SK-N-SH treated with all-trans-retinoic acid at 6 μM for 48 hours (cell line): ENCODE data around the gene TEX29.

Source experiments
- ATAC-seq: fragments of 200-7000 bp; cut with Tn5 transposase; 3 replicates; pipeline ENCODE4 v1.9.1; 2020; ENCODE audit warnings: mild to moderate bottlenecking, moderate library complexity
- ARNTL ChIP-seq: fragments of 450-650 bp; formaldehyde crosslinking; IDR thresholded peaks from 2 replicates; pipeline ENCODE4 v1.5.0; 2020; ENCODE audit warnings: low read depth, mild to moderate bottlenecking, moderate library complexity, borderline replicate concordance
- CSDC2 ChIP-seq: fragments of 250-450 bp; sonication (Bioruptor Pico); IDR thresholded peaks from 2 replicates; pipeline ENCODE4 v1.5.0; 2020; ENCODE audit warnings: mild to moderate bottlenecking, moderate library complexity
- ESRRG ChIP-seq: fragments of 250-450 bp; sonication (Bioruptor Pico); IDR thresholded peaks from 2 replicates; pipeline ENCODE4 v1.6.1; 2021; ENCODE audit warnings: mild to moderate bottlenecking
- ISL1 ChIP-seq: fragments of 250-450 bp; sonication (Bioruptor Pico); IDR thresholded peaks from 2 replicates; pipeline ENCODE4 v2.1.2; 2022; ENCODE audit warnings: mild to moderate bottlenecking, moderate library complexity
- OSR1 ChIP-seq: fragments of 250-450 bp; sonication (Bioruptor Pico); IDR thresholded peaks from 2 replicates; pipeline ENCODE4 v1.8.0; 2022; ENCODE audit warnings: moderate library complexity, mild to moderate bottlenecking, inconsistent platforms
- PPARA ChIP-seq: fragments of 250-450 bp; sonication (Bioruptor Pico); IDR thresholded peaks from 2 replicates; pipeline ENCODE4 v1.5.0; 2020; ENCODE audit warnings: mild to moderate bottlenecking, borderline replicate concordance
- RARB ChIP-seq: fragments of 250-450 bp; sonication (Bioruptor Pico); IDR thresholded peaks from 2 replicates; pipeline ENCODE4 v1.8.0; 2021; ENCODE audit warnings: mild to moderate bottlenecking, moderate library complexity
- SNAI2 ChIP-seq: fragments of 250-450 bp; sonication (Bioruptor Pico); IDR thresholded peaks from 2 replicates; pipeline ENCODE4 v1.5.0; 2020; ENCODE audit warnings: mild to moderate bottlenecking, moderate library complexity
- TCF4 ChIP-seq: fragments of 250-450 bp; sonication (Bioruptor Pico); IDR thresholded peaks from 2 replicates; pipeline ENCODE4 v1.8.0; 2021; ENCODE audit warnings: mild to moderate bottlenecking, moderate library complexity, borderline replicate concordance
- ZC3H10 ChIP-seq: fragments of 250-450 bp; sonication (Bioruptor Pico); IDR thresholded peaks from 2 replicates; pipeline ENCODE4 v1.5.1; 2021; ENCODE audit warnings: mild to moderate bottlenecking, moderate library complexity
- ZFP3 ChIP-seq: fragments of 250-450 bp; sonication (Bioruptor Pico); IDR thresholded peaks from 2 replicates; pipeline ENCODE4 v1.5.0; 2020; ENCODE audit warnings: mild to moderate bottlenecking, moderate library complexity
- ZFP30 ChIP-seq: fragments of 450-650 bp; formaldehyde crosslinking; IDR thresholded peaks from 2 replicates; pipeline ENCODE4 v1.5.0; 2022; ENCODE audit warnings: mild to moderate bottlenecking, moderate library complexity
- ZNF565 ChIP-seq: fragments of 450-650 bp; formaldehyde crosslinking; conservative IDR thresholded peaks from 2 replicates; pipeline ENCODE4 v1.5.0; 2020; ENCODE audit warnings: low read depth, mild to moderate bottlenecking, moderate library complexity
- ZNF70 ChIP-seq: fragments of 450-650 bp; formaldehyde crosslinking; IDR thresholded peaks from 2 replicates; pipeline ENCODE4 v1.5.0; 2020; ENCODE audit warnings: mild to moderate bottlenecking, moderate library complexity
- TF ChIP-seq, protein P1 (sequence below): fragments of 250-450 bp; sonication (Bioruptor Pico); IDR thresholded peaks from 2 replicates; pipeline ENCODE4 v1.8.0; 2020; ENCODE audit warnings: mild to moderate bottlenecking, moderate library complexity, borderline replicate concordance
- TF ChIP-seq, protein P2 (sequence below): fragments of 250-450 bp; sonication (Bioruptor Pico); IDR thresholded peaks from 2 replicates; pipeline ENCODE4 v1.5.1; 2021; ENCODE audit warnings: mild to moderate bottlenecking, moderate library complexity
- TF ChIP-seq, protein P3 (sequence below): fragments of 250-450 bp; sonication (Bioruptor Pico); IDR thresholded peaks from 2 replicates; pipeline ENCODE4 v1.5.1; 2020; ENCODE audit warnings: low read depth, mild to moderate bottlenecking, moderate library complexity
- TF ChIP-seq, protein P4 (sequence below): fragments of 250-450 bp; sonication (Bioruptor Pico); IDR thresholded peaks from 2 replicates; pipeline ENCODE4 v1.8.0; 2021; ENCODE audit warnings: low read depth, mild to moderate bottlenecking, moderate library complexity, borderline replicate concordance

Gene TEX29

DNA sequence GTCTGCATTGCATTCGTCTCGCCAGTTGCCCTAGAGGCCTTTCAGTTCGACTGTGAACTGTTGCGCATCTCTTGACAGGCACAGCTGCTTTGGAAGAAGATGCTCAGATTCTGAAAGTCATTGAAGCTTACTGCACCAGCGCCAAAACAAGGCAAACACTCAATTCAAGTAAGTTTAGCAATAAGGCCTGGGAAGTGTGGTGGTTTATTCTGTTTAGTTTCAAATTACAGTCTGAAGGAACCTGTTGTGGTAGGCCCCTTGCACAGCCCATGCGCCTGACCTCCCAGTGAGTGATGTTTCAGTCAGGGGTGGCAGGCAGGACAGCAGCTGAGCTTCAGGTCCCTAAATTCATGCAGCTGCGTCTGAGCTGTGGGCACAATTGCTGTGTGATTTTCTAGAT, 32.2 kb upstream of the TEX29 start:
- TF ChIP-seq ZFP3 (no peak), RARB (CRISPR knock-in tag) (no peak), ZC3H10 (CRISPR knock-in tag) (no peak), ARNTL (CRISPR knock-in tag) (no peak), TCF4 (no peak), OSR1 (CRISPR knock-in tag) (no peak), PPARA (no peak), ZNF70 (no peak), CSDC2 (no peak), ZFP30 (CRISPR knock-in tag) (no peak), ESRRG (CRISPR knock-in tag) (no peak)
- TF ChIP-seq, protein P1, sequence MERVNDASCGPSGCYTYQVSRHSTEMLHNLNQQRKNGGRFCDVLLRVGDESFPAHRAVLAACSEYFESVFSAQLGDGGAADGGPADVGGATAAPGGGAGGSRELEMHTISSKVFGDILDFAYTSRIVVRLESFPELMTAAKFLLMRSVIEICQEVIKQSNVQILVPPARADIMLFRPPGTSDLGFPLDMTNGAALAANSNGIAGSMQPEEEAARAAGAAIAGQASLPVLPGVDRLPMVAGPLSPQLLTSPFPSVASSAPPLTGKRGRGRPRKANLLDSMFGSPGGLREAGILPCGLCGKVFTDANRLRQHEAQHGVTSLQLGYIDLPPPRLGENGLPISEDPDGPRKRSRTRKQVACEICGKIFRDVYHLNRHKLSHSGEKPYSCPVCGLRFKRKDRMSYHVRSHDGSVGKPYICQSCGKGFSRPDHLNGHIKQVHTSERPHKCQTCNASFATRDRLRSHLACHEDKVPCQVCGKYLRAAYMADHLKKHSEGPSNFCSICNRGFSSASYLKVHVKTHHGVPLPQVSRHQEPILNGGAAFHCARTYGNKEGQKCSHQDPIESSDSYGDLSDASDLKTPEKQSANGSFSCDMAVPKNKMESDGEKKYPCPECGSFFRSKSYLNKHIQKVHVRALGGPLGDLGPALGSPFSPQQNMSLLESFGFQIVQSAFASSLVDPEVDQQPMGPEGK (CRISPR knock-in tag), result no peak
- TF ChIP-seq, protein P2, sequence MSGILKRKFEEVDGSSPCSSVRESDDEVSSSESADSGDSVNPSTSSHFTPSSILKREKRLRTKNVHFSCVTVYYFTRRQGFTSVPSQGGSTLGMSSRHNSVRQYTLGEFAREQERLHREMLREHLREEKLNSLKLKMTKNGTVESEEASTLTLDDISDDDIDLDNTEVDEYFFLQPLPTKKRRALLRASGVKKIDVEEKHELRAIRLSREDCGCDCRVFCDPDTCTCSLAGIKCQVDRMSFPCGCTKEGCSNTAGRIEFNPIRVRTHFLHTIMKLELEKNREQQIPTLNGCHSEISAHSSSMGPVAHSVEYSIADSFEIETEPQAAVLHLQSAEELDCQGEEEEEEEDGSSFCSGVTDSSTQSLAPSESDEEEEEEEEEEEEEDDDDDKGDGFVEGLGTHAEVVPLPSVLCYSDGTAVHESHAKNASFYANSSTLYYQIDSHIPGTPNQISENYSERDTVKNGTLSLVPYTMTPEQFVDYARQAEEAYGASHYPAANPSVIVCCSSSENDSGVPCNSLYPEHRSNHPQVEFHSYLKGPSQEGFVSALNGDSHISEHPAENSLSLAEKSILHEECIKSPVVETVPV (CRISPR knock-in tag), result no peak
- TF ChIP-seq, protein P3, sequence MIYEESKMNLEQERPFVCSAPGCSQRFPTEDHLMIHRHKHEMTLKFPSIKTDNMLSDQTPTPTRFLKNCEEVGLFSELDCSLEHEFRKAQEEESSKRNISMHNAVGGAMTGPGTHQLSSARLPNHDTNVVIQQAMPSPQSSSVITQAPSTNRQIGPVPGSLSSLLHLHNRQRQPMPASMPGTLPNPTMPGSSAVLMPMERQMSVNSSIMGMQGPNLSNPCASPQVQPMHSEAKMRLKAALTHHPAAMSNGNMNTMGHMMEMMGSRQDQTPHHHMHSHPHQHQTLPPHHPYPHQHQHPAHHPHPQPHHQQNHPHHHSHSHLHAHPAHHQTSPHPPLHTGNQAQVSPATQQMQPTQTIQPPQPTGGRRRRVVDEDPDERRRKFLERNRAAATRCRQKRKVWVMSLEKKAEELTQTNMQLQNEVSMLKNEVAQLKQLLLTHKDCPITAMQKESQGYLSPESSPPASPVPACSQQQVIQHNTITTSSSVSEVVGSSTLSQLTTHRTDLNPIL (CRISPR knock-in tag), result no peak
- TF ChIP-seq, protein P4, sequence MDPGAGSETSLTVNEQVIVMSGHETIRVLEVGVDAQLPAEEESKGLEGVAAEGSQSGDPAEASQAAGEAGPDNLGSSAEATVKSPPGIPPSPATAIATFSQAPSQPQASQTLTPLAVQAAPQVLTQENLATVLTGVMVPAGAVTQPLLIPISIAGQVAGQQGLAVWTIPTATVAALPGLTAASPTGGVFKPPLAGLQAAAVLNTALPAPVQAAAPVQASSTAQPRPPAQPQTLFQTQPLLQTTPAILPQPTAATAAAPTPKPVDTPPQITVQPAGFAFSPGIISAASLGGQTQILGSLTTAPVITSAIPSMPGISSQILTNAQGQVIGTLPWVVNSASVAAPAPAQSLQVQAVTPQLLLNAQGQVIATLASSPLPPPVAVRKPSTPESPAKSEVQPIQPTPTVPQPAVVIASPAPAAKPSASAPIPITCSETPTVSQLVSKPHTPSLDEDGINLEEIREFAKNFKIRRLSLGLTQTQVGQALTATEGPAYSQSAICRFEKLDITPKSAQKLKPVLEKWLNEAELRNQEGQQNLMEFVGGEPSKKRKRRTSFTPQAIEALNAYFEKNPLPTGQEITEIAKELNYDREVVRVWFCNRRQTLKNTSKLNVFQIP (CRISPR knock-in tag), result no peak
- TF ChIP-seq, all 23 proteins: peak for 0
- no peak for ATAC-seq

DNA sequence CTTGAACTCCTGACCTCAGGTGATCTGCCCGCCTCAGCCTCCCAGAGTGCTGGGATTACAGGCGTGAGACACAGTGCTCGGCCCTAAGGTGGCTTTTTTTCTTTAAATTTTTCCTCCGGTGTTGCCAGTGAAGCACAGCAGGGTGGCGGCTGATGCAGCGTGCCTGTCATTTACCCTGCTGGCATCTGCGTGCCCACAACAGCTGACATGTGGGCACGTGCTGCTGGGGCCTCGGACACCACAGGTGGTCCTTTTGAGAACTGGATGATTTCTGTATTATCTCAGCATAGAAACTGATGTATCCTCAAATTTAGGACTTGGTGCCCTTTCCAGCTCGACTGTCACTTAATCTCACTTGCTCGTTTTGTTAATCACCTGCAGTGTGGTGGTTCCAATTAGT, 31.2 kb upstream of the TEX29 start:
- TF ChIP-seq ISL1 (CRISPR knock-in tag) (no peak), TCF4 (no peak)
- no peak for ATAC-seq

DNA sequence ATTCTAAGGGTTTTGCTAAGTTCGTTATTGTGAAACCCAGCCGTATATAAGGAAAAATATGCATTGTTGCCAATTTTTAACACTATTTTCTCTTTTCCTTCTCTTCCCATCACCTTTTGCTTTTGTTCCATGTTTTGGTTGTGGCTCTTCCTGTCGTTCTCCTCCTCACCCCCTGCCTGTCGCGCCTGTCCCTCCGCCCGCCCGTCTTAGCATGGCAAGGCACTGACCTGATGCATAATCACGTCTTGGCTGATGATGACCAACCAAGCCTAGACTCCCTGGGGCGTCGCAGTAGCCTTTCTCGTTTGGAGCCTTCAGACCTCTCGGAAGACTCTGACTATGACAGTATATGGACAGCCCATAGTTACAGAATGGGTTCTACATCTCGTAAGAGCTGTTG, 28.5 kb upstream of the TEX29 start:
- no peak for TF ChIP-seq ZNF70
- TF ChIP-seq TCF4, result no peak
- TF ChIP-seq RARB (CRISPR knock-in tag), result no peak
- no peak for TF ChIP-seq OSR1 (CRISPR knock-in tag)
- TF ChIP-seq PPARA, result no peak
- no peak for TF ChIP-seq SNAI2
- TF ChIP-seq, protein P1 (CRISPR knock-in tag), result no peak
- ATAC-seq, result no peak

DNA sequence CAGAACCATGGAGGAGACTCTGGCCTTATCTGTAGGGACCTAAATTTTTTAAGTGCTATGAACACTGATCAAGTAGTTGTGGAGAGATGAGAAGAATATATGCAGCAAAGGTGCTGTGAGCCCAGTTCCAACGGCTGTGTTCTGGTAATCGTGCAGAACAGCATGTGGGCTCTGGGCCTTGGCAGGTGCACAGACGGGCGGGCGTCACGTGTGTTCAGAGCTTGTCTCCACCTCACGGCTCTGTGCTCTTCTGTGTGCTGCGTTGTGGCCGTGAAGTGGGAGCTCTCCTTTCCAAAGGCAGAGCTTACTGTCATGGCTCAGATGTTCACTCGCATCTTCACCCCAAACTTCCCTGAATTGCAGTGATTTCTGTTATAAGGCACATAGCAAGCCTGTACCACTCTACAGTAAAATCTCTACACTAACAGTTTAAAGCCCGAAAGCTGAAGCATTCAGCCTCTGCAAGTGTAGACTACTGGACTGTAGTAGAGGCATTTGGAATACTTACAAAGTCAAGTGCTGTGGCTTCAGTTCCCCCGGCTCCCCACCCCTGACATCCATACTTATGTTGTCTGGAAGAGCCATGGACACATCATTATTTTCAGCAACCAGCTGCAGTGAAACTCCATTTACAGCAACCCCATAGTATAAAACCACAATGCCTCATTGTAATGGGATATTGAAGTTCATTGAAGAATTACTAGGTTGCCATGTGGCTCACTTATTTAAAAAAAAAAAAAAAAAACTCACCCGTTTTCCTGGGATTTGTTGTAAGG, 27.5 kb upstream of the TEX29 start:
- no peak for TF ChIP-seq ARNTL (CRISPR knock-in tag)
- TF ChIP-seq, protein P4 (CRISPR knock-in tag), result no peak
- TF ChIP-seq SNAI2, result no peak
- no peak for TF ChIP-seq ZNF565 (CRISPR knock-in tag)
- no peak for TF ChIP-seq TCF4
- no peak for ATAC-seq
